ENCODE data around the gene IER5L.

IER5L gene

DNA sequence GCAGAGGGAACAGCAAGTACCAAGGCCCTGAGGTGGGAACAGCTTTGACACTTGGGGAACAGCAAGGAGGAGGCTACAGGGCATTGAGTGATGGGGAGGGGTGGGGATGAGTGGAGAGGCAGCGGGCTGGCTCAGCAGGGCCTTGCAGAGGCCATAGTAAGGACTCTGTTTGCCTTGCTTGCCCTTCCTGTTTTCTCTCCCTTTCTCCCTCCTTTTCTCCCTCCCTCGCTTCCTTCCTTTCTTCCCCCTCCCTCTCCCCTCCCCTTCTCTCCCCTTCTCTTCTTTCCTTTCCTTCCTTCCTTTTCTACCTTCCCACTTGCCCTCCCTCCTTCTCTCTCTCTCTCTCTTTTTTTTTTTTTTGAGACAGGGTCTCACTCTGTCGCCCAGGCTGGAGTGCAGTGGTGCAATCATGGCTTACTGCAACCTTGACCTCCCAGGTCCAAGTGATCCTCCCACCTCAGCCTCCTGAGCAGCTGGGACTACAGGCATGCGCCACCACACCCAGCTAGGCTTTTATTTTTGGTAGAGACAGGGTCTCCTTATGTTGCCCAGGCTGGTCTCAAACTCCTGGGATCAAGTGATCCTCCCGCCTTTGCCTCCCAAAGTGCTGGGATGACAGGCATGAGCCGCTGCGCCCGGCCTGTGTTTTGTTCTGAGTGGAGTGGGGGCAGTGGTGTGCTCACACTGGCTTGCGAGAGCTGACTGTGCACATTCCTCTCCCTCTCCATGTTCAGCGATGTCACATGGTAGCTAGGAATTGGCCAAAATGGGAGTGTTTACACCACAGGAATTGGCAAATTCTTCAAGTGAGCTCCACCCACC is 17.1 kb downstream of the IER5L start:
- DNase-seq (ENCODE audit: low spot score) = no peak

DNA sequence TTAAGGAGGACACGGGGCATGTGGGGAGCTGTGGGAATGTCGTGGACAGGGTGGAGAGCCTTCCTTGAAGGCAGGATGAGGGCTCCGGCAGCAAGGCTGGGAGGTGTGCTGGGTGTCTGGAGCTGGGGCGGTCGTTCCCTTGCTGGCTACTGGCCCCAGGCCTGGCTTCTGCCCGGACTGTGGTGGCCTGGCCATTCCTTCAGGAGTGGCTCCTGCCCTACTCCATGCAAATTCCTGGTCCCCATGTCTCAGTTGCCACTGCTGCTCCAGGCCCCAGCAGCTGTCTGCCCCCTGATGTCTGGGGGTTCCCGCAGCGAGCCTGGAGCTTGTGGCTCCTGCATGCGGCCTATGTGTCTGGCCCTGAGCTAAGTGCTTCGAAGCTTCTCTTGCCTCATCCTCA is 21.9 kb downstream of the IER5L start:
- no peak for DNase-seq (ENCODE audit: low spot score)

GRCh38 chr9:129154866-129155477 is 23.1 kb downstream of the IER5L start:
- DNase-seq (ENCODE audit: low spot score) = no peak

DNA sequence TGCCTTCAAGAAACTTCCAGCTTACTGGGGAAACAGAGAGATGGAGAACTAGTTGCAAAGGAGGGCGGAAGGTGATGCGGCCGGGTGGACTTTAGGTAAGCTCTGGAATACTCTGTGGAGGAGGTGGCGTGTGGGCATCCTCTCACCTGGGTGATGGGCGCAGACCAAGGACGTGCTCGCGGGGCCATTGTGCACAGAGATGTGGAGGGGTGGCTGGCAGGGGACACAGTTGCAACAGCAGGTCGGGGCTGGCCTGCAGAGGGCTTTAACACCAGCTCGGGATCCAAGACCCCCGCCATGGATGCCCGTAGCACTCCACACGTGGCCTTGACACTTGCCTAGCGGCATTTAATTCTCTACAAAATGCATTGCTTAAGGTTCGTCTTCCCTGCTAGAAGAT is 26.6 kb downstream of the IER5L start:
- no peak for DNase-seq (ENCODE audit: low spot score)

- no peak for DNase-seq (ENCODE audit: low spot score)
Measured at GRCh38 chr9:129150672-129151211, 27.3 kb downstream of the IER5L start.

DNA sequence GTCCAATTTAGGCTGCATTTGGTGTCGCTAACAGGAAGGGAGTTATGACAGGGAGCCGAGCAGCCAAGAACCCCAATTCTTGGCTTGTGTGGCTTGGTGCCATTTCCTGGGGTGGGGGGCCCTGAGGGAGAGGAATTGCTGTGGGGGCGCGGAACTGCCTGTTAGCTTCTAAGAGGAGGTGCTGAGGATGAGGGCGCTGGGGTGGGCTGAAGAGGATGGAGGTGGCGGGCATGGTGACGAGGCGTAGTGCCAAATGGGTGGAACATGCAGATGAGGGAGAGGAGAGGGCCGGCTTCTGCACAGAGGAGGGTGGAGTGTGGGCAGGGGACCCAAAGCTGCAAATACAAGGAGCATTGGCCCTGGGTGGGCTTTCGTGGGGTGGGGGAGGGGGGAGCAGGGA is 27.9 kb downstream of the IER5L start:
- no peak for DNase-seq (ENCODE audit: low spot score)

DNA sequence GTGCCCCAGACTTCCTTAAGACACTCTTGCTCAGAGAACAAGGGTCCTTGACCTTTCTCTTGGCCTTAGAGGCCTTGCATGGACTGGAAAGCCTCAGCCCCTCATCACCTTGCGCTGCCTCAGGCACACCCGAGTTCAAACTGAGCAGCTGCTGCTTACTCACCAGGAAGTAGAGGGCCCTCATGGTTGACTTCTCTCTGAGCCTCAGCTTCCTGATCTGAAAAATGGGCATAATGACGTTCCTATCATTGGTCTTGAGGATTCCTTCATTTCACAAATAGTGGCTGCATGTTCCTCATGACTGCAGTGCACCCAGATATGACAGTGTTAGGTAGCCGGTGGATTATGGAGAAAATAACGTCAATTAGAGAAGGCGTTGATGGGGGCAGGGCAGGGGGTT is 28.6 kb downstream of the IER5L start:
- no peak for DNase-seq (ENCODE audit: low spot score)

DNA sequence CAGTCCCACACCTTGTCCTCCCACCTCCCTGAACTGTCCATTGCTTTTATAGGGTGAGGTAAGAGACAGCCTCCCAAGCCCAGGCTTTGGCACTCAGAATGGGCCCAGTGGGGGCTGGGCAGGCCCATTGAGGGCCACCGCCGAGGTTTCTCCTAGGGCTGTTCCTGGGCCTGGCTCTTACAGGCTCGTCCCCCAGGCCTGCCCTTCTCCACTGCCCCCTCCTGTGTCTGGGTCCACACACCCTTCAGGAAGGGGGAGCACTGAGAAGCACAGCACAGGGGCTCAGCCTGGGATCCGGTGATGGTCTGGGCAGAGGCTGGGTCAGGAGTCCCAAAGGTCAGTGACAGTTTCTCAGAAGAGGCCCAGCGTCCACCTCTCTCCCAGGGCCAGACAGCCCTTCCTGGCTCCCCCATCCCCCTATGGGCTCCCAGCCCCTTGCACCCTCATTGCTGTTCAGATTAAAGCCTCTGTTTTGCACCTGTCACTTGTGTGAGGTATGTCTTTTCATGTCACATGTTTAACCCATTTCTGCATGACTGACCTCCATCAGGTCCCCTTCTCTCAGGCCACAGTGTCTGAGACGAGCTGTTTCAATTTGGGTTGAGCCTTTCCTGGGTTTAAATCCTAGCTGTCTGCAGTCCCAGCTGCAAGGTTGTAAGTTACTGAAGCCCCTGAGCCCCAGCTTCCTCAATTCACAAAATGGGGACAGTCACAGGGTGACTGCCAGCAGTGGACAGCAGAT is 29.4 kb downstream of the IER5L start:
- DNase-seq (ENCODE audit: low spot score) = no peak

GRCh38 chr9:129146441-129146941 is 31.6 kb downstream of the IER5L start:
- DNase-seq (ENCODE audit: low spot score) = no peak

DNA sequence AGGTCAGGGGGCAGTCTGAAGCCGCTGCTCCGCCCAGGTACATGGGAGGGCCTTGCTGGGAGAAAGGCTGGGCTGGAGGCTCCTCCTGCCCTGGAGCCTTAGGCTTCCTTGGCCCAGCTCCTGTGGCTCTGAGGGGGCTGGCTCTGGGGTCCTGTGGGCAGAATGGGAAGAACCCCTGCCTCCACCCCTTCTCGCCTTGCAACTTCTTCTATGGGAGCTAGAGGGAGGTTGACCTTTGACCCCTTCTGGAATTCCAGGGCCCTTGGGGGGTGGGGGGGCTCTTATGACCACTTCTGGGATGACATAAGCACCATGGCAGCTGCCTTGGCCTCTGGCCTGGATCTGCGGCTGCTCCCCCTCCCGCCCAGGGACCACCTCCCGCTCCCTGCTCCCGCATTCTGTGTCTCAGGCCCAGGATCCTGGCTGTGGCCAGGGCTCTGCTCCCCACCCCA is 32.2 kb downstream of the IER5L start:
- peak; percentile 88 for DNase-seq (ENCODE audit: low spot score)

- no peak for DNase-seq (ENCODE audit: low spot score)
Measured at GRCh38 chr9:129145316-129145715, 32.7 kb downstream of the IER5L start.

DNA sequence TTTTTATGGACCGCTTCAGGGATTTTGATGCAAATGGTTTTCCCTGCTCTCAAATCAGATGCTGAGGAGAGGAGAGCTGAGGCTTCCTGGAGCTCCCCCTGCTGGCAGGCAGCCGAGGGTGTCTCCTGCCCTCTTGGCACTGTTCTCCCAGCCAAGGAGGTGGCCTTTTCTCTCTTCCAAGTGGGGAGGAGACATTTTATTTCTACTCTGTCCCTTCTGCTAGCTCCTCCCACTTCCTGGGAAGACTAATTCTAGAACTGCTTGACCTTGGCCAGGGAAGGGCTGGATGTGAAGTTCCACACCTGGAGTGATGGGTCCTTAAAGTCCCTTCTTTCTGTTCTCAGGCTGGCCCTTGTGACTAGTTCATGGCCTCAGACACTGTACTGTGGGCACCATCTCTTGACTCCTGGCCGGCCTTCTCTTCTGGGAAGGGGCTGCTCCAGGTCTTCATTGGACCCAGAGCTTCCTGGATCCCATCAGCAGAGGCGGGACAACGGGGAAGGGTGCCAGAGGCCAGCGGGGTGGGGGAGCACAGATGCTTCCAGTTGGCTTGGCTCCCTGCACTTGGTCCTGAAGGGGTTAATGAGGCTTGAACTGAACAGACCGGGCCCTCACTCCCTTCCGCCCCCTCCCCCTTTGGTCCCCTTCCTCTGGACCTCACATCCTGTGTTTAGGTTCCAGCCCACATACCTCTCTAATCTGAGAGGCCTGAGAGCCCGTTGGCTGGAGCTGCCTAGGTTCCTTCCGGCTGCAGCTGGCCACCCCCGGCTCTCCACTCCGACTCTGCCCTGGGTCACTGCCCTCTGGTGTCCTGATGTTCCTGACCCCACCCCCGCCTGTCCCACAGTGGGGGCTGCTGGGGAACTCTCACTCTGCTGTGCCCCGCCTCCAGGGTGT is 34.8 kb downstream of the IER5L start:
- DNase-seq (ENCODE audit: low spot score) = peak; percentile 87

DNA sequence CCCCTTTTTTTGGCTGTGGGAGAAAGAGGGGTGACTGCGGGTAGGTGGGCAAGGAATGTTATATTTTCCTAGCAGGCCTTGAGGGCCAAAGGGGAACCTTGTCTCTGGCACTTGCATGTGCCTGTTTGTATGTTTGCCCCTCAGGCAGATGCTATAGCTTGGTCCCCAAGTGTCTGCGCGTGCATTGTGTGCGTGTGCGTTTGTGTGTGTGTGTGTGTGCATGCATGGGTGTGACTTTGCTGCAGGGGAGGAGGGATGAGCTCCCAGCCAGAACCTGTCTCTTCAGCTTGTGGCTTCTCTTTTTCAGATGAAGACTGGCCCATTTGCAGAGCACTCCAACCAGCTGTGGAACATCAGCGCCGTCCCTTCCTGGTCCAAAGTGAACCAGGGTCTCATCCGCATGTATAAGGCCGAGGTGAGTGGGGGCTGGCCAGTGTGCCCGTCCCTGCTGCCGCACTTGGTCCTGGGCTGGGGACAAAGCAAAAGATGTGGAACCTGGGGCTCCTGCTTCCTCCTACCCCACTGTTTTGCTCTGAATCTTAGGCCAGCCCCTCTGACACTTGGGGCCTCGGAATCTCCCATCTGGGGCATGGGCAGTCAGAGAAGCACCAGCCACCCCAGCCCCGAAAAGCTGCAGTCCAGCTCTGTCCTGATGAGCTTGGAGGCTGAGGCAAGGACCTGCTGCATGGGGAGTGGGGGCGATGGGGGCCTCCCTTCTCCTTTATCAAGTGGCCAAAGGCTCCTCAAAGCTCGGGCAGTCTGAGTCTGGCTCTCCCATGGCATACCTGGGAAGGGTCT is 35.7 kb downstream of the IER5L start:
- DNase-seq (ENCODE audit: low spot score) = no peak

DNA sequence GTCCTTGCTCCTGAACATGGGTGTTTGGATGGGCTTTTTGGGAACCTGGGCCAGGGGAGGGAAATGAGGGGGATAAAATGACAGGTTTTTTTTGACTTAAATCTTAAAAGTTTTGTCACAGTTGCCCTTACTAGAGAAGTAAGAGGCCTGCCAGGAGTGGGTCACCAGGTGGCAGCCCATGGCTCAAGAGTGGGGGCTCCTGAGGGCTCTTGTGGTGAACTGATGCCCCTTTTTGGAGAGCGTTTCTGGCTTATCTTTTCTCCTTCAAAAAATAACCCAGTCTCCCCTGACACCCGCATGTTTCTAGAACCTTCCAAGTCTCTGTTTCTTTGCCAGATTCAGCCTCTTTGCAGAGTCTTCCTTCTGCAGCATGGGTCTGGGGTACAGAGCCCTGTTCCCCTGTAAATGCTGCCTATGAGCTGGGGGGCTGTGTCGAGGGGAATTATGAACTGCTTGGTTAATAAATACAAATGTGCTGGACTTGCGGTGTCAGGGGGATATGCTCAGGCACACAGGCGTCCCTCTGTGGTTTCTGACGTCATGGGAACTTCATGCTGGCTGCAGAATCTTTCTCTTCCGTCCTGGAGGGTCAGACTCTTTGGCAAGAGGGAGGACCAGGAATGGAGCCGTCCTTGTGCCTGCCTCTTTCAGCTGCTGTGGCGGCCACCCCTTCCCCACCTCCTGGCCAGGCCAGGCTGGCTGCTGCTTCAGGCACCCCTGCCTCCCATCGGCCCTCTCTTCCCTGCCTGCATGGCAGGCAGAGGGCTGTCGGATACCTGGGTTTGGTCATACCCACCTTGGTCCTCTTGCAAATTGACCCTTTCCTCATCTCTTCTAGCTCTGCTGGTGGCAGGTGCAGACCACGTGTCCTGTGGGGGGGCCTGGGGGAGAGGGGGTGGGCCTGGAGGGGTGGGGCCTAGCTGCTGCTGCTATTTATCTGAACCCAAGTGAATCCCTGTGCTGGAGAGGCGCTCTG is 36.7 kb downstream of the IER5L start:
- DNase-seq (ENCODE audit: low spot score) = peak; percentile 73

DNA sequence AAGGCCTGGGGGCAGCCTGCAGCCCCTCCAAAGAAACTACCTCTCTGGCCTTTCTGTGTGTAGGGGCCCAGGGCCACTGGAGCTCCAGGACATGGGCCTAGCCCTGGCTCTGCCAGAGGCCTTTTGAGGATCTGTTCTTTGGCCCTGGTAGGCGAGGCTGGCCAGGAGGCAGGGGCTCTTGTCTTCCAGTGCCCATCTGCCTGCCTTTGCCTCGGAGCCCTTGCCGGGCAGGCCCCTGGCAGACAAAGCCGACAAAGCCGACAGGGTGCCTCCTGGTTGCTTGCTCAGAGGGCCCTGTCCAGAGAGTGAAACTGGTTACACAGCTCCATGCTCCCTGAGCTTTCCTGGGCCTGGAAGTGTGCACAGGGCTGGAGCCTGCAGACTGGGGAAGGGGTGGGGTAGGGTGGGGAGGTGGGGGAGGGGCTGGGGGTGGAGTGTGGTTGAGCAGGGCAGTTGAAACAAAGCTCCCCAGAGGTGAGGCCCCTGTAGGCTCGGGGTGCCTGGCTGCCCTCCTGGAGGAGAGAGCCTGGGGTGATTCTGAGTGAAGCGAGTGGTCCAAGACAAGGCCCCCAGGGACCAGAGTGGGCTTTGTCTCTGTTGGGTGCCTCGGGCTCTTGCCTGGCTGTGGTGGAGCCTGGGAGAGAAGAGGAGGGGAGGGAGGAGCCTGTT is 37.5 kb downstream of the IER5L start:
- peak; percentile 74 for DNase-seq (ENCODE audit: low spot score)

- DNase-seq (ENCODE audit: low spot score) = peak; percentile 94
Measured at GRCh38 chr9:129139993-129140396, 38.1 kb downstream of the IER5L start.

- DNase-seq (ENCODE audit: low spot score) = peak; percentile 87
Measured at GRCh38 chr9:129139233-129139992, 38.6 kb downstream of the IER5L start.
